GM12864 (cell line): ENCODE data around the gene PRODH2.

Source experiments
- DNase-seq: peaks from one replicate; pipeline ENCODE4 v3.0.0-alpha.2; 2011; ENCODE audit warnings: low read depth
- H3K4me3 ChIP-seq: 2 replicates; pipeline ENCODE4 v1.5.1; 2011; ENCODE audit warnings: mild to moderate bottlenecking, low read depth, low read length, control low read depth
- CTCF ChIP-seq: IDR thresholded peaks from 2 replicates; pipeline ENCODE4 v1.5.1; 2011; ENCODE audit warnings: low read depth, mild to moderate bottlenecking, moderate library complexity, low read length, control low read depth, inconsistent platforms; ENCODE audit errors: missing control alignments

The PRODH2 gene

GRCh38 chr19:35822579-35822978, 9.9 kb upstream of the PRODH2 start:
- no peak for TF ChIP-seq CTCF
- DNase-seq, result no peak
- no peak overlapping the region for H3K4me3 ChIP-seq

- no peak overlapping the region for H3K4me3 ChIP-seq
- DNase-seq, result no peak
- no peak for TF ChIP-seq CTCF
Observed at GRCh38 chr19:35818445-35818844, 5.8 kb upstream of the PRODH2 start.

- TF ChIP-seq CTCF, result no peak
- H3K4me3 ChIP-seq, result no peak overlapping the region
- DNase-seq, result no peak
Observed at GRCh38 chr19:35816846-35817245, 4.2 kb upstream of the PRODH2 start.

- no peak for DNase-seq
- no peak overlapping the region for H3K4me3 ChIP-seq
- TF ChIP-seq CTCF, result no peak
Observed at GRCh38 chr19:35816262-35816661, 3.6 kb upstream of the PRODH2 start.

- TF ChIP-seq CTCF, result no peak
- no peak overlapping the region for H3K4me3 ChIP-seq
- DNase-seq, result no peak
Observed at GRCh38 chr19:35813043-35813890, 622 bp upstream of the PRODH2 start.

GRCh38 chr19:35811317-35812219, 1.1 kb downstream of the PRODH2 start:
- no peak overlapping the region for H3K4me3 ChIP-seq
- no peak for DNase-seq
- no peak for TF ChIP-seq CTCF
